ENCODE measurements around the gene TBCB. TPM values are rescaled to one million over a fixed set of nuclear protein-coding genes. Genes with fewer than 3 reads are reported as not detected.
"Not testable (repeated sequence)": the region's sequence is repeated elsewhere in the genome, so short reads cannot be mapped to it uniquely, and the experiment has no call there.

Gene TBCB, protein sequence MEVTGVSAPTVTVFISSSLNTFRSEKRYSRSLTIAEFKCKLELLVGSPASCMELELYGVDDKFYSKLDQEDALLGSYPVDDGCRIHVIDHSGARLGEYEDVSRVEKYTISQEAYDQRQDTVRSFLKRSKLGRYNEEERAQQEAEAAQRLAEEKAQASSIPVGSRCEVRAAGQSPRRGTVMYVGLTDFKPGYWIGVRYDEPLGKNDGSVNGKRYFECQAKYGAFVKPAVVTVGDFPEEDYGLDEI
- 100 to 1,000 TPM in 1 of 2 donors, 10 to 100 TPM in 1; 94.4 to 107 TPM for total RNA-seq

- ATAC-seq (peak; percentile 61 to 71), DNase-seq (ENCODE audit: low spot score in 2 of 2) (peak in 1 of 2 donors; percentile 82)
- H3K36me3 Mint-ChIP-seq: peaks cover 20 to 23% of the 10 kb centered on the region in 2 donors
- H3K9me3 Mint-ChIP-seq: no peaks in the 10 kb centered on the region
- H3K27ac Mint-ChIP-seq: peak within 1 kb of the TSS; percentile 92 to 99
These were observed at the start of gene TBCB for GRCh38 chr19:36115453-36116343. Gene TBCB, plus strand, starts transcription at chr19:36115468. Its CDS starts 93 bp downstream, at chr19:36115561.

DNA sequence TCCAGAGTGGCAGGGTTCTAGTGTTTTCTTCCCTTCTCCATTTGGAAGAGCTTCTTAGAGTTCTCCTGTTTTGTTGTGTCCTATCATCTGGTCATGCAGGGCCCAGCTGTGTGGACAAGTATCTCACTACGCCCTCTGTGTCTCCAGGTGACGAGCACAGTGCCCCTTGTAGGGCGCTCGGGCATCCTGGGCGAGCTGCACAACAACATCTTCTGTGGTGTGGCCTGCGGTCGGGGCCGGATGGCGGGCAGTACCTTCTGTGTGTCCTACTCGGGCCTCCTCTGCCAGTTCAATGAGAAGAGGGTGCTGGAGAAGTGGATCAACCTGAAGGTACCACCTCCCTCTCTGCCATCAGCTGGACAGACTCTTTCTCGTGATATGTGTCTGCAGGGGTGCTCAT is 47.6 kb upstream of the TBCB start:
- Mint-ChIP-seq H3K36me3 (peaks cover 19 to 34% of the 10 kb centered on the region in 2 donors), H3K27ac (no peak overlapping the region), H3K9me3 (no peaks in the 10 kb centered on the region)
- DNase-seq (ENCODE audit: low spot score in 2 of 2) (no peak), ATAC-seq (no peak)

DNA sequence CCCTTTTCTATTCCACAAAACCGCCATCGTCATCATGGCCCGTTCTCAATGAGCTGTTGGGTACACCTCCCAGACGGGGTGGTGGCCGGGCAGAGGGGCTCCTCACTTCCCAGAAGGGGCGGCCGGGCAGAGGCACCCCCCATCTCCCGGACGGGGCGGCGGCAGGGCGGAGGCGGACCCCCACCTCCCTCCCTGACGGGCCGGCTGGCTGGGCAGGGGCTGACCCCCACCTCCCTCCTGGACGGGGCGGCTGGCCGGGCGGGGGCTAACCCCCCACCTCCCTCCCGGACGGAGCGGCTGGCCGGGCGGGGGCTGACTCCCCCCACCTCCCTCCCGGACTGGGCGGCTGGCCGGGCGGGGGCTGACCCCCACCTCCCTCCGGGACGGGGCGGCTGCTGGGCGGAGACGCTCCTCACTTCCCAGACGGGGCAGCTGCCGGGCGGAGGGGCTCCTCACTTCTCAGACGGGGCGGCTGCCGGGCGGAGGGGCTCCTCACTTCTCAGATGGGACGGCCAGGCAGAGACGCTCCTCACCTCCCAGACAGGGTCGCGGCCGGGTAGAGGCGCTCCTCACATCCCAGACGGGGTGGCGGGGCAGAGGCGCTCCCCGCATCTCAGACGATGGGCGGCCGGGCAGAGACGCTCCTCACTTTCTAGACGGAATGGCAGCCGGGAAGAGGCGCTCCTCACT is 46.3 kb upstream of the TBCB start:
- not testable (repeated sequence) for ATAC-seq

DNA sequence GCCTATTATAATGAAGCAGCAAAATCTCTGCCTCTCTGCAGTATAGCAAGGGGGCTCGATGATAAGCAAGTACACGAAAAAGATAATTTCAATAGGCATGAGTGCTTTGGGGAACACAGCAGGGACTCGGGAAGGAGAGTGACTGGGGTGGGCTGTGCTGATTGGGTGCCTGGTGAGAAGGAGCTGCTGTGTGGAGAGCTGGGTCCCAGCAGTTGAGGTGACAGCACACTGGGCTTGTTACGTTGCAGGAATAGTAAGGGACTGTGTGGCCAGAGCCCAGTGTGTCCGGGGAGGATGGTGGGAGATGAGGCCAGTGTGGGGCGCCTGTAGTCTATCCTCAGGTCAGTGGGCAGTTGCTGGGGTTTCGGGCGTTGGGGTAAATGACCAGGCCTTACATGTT is 43.2 kb upstream of the TBCB start:
- DNase-seq (ENCODE audit: low spot score in 2 of 2) (no peak), ATAC-seq (no peak)
- Mint-ChIP-seq H3K36me3 (peaks cover 24 to 27% of the 10 kb centered on the region in 2 donors), H3K9me3 (no peaks in the 10 kb centered on the region), H3K27ac (peak overlapping the region in 1 of 2 donors; percentile 77)

More for the DNA sequence above, 46.3 kb upstream of the TBCB start:
- H3K27ac Mint-ChIP-seq; H3K9me3 Mint-ChIP-seq; DNase-seq (ENCODE audit: low spot score in 2 of 2): not testable (repeated sequence)
- H3K36me3 Mint-ChIP-seq: peaks cover 19 to 37% of the 10 kb centered on the region in 2 donors

DNA sequence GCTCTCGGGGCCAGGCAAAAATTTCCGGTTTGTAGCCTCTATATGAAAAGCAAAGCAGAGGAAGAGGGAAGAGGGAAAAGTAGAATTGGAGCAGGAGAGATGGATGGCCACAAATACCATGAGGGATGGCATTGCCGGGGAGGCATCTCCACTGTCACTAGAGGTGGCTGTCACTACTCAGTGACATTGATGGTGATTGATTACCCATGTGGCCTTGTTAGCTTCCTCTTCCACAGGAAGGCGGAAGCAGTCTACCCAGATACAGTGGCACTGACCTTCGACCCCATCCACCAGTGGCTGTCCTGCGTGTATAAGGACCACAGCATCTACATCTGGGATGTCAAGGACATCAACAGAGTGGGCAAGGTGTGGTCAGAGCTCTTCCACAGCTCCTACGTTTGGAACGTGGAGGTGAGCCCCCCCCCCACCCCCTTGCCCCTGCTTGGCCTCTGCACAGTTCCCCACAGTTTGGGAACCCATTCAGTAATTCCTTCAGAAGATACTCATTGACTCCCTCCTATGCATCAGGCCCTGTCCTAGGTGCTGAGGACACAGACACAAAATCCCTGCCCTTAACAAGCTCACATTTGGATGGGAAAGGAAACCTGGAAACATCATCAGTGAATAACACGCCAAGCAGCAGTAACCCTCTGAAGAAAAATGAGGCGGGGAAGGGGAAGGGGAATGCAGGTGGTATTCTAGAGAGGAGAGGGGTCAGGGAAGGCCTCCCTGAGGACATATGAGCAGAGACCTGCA is 42.0 kb upstream of the TBCB start:
- Mint-ChIP-seq H3K36me3 (peaks cover 15 to 20% of the 10 kb centered on the region in 2 donors), H3K9me3 (no peaks in the 10 kb centered on the region), H3K27ac (peak overlapping the region in 1 of 2 donors; percentile 65)
- ATAC-seq: no peak
- no peak for DNase-seq (ENCODE audit: low spot score in 2 of 2)

DNA sequence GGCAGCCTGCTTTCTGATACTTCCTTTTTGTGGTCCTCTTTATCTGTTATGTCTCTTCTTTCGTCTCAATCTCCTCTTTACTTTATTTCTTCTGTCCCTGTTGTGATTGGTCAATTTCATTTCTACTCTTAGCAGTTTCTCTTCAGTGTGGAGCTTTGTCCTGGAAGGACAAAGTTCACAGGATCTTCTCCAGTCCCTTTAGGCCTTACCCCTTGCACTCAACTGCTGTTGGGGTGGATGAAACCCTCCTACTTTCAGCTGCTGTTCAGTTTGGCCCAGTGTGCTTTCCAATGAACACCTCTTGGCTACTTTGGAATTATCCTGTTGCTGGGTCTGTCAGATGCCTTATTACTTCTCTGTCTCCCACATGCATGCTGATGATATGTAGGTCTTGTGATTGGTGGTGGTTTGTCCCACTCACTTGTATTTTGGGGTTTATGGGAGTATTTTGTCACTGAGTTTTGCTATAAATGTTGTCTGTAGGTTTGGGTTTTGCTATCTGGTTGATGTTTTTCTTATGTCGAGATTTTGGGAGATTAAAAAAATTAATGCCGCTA is 35.8 kb upstream of the TBCB start:
- no peaks in the 10 kb centered on the region for H3K9me3 Mint-ChIP-seq
- no peak for ATAC-seq
- peaks cover 21 to 32% of the 10 kb centered on the region in 2 donors for H3K36me3 Mint-ChIP-seq
- no peak for DNase-seq (ENCODE audit: low spot score in 2 of 2)
- H3K27ac Mint-ChIP-seq: peak overlapping the region in 1 of 2 donors; percentile 58

DNA sequence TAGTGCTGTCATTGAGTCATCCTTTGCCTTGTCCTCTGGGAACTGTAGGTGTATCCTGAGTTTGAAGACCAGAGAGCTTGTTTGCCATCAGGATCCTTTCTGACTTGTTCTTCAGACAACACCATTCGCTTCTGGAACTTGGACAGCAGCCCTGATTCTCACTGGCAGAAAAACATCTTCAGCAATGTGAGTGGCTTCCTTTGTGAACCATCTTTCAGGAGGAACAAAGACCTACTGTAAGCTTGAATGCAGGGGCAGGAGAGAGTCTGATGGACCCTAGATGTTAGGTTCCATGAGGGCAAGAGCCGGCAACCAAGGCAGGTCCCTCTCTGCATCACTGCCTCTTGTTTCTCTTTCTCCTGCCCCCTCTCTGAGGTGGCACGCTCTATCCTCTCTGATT is 33.9 kb upstream of the TBCB start:
- ATAC-seq (no peak), DNase-seq (ENCODE audit: low spot score in 2 of 2) (no peak)
- Mint-ChIP-seq H3K27ac (no peak overlapping the region), H3K36me3 (peaks cover 20 to 30% of the 10 kb centered on the region in 2 donors), H3K9me3 (no peaks in the 10 kb centered on the region)

GRCh38 chr19:36081894-36082293 is 33.4 kb upstream of the TBCB start:
- Mint-ChIP-seq H3K9me3 (no peaks in the 10 kb centered on the region), H3K27ac (peak overlapping the region in 1 of 2 donors; percentile 4), H3K36me3 (peaks cover 20 to 30% of the 10 kb centered on the region in 2 donors)
- no peak for DNase-seq (ENCODE audit: low spot score in 2 of 2)
- no peak for ATAC-seq

DNA sequence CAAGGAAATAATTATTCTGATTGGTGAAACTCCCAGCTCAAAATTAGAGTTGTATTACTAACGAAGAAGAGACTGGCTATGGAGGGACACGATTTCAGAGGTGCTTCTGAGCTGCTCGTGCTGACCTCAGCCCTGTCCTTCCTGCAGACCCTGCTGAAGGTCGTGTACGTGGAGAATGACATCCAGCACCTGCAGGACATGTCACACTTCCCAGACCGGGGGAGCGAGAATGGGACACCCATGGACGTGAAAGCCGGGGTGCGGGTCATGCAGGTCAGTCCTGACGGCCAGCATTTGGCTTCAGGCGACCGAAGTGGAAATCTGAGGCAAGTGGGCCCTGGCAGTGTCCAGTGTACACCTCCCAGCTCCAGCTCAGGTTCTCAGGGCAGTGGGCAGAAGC is 32.4 kb upstream of the TBCB start:
- DNase-seq (ENCODE audit: low spot score in 2 of 2) (no peak), ATAC-seq (no peak)
- Mint-ChIP-seq H3K9me3 (no peaks in the 10 kb centered on the region), H3K27ac (peak overlapping the region in 1 of 2 donors; percentile 41), H3K36me3 (peaks cover 20 to 30% of the 10 kb centered on the region in 2 donors)

DNA sequence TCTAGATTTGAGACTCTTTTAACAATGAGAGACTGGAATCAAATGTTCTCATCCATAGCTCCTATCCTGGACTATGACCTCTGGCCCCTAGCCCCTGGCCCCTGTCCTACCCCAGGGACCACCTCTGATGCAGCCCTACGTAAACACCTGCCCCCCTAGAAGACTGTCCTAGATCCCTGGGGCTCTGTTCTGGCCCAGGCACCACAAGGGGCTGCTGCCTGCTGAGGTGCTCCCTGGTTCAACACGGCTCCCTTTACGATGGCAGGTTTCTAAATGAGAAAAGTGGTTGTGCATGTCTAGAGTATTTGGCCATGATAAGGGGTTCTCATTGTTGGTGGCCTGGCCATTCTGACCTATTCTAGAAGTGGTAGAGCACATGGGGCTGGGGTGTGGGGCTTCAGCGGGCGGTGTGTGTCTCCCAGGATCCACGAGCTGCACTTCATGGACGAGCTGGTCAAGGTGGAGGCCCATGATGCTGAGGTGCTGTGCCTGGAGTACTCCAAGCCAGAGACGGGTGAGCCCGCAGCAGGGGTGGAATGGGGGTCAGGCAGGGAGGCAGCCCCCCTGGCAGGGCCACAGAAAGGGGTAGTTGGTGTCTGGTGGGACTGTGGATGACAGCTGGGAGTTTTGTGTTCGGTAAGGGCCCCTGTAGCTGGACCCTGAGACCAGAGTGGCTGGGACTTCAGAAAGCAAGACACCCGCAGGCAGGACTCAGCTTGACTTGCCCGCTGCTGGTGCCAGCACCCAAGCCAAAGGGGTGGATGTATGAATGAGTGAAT is 30.8 kb upstream of the TBCB start:
- Mint-ChIP-seq H3K9me3 (no peaks in the 10 kb centered on the region), H3K27ac (peak overlapping the region in 1 of 2 donors; percentile 59), H3K36me3 (peaks cover 20 to 39% of the 10 kb centered on the region in 2 donors)
- ATAC-seq: no peak
- no peak for DNase-seq (ENCODE audit: low spot score in 2 of 2)

DNA sequence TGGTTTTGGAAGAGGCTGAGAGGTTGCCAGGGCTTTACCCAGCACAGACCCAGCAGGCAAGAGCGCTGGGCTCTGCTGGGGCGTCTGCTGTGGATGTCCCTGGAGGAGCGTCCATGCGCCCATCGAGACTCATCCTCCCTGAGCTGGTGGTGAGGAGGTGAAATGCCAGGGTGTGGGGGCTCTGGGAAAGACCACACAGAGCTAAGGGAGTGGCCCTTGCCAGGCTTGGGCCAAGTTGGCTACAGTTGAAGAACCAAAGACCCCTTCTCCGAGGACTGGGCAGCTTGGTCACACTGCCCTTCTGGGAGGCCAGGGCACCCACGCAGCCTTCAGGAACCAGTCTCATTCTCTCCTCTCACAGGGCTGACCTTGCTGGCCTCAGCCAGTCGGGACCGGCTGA is 28.9 kb upstream of the TBCB start:
- DNase-seq (ENCODE audit: low spot score in 2 of 2) (no peak), ATAC-seq (peak in 1 of 2 donors; percentile 11)
- Mint-ChIP-seq H3K36me3 (peaks cover 27 to 34% of the 10 kb centered on the region in 2 donors), H3K9me3 (no peaks in the 10 kb centered on the region), H3K27ac (no peak overlapping the region)

DNA sequence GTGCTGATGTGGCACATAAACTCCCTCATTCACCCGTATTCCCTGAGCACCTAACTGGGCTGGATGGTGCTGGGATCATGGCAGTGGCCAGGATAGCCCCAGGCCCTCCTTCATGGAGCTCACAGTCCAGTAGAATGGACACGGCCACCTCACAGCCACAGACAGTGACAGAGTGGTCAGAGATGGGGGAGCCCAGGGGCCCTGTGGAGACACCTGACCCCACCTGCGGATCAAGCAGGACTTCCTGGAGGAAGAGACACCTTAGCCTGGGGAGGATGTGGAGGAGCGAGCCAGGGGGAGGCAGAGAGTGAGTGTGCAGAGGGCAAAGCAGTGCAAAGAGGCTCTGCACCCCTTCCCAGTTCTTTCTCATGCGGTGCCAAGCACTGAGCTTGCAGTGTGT is 25.4 kb upstream of the TBCB start:
- ATAC-seq (no peak), DNase-seq (ENCODE audit: low spot score in 2 of 2) (no peak)
- H3K36me3 Mint-ChIP-seq: peaks cover 24 to 29% of the 10 kb centered on the region in 2 donors
- H3K27ac Mint-ChIP-seq: peak overlapping the region; percentile 30 to 38
- H3K9me3 Mint-ChIP-seq: no peaks in the 10 kb centered on the region

DNA sequence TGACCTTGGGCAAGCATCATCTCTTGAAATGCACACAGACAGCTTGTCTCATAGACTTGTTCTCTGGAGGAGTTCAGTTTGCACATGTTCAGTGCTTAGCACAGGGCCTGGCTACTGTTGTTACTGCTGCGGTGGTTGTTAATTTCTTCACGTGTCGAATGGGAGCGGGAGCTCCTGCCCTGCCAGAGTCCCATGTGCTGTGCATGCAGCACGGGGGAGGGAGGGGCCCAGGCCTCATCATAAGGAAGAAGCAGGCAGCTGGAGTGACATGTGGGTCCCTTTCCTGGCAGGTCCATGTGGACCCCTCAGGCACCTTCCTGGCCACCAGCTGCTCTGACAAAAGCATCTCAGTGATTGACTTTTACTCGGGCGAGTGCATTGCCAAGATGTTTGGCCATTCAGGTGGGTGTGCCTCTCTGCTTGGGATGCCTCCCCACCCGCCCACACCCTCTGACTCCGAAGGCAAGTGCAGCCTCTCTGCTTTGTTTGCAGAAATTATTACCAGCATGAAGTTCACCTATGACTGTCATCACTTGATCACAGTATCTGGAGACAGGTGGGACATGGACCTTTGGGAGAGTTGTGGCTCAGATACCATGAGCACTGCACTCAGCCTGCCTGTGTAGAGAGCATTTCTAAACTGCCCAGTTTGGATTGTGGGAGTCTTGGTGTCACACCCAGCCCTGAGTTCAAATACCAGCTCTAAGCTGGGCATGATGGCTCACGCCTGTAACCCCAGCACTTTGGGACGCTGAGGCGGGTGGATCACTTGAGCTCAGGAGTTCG is 24.2 kb upstream of the TBCB start:
- ATAC-seq: no peak
- Mint-ChIP-seq H3K9me3 (no peaks in the 10 kb centered on the region), H3K36me3 (peaks cover 23 to 28% of the 10 kb centered on the region in 2 donors), H3K27ac (peak overlapping the region in 1 of 2 donors; percentile 76)
- no peak for DNase-seq (ENCODE audit: low spot score in 2 of 2)

- Mint-ChIP-seq H3K27ac (peak overlapping the region; percentile 29 to 76), H3K36me3 (peaks cover 27 to 34% of the 10 kb centered on the region in 2 donors), H3K9me3 (no peaks in the 10 kb centered on the region)
- ATAC-seq: peak; percentile 23
- no peak for DNase-seq (ENCODE audit: low spot score in 2 of 2)
These were observed 22.7 kb upstream of the TBCB start for GRCh38 chr19:36092566-36092965.
